Stomach (tissue), 9 donors: Measurements from ENCODE around the gene ZCCHC14. TPM values are rescaled to one million over a fixed set of nuclear protein-coding genes. Genes with fewer than 3 reads are reported as not detected.
"Not testable (repeated sequence)": the region's sequence is repeated elsewhere in the genome, so short reads cannot be mapped to it uniquely, and the experiment has no call there.

ENCODE experiments used
- DNase-seq, 2 donors: peaks; one replicate each; pipeline versions ENCODE4 v3.0.0 to v3.0.0-alpha.2; 2013 to 2019
- H3K27ac ChIP-seq, 5 donors: fragments of 200-600 bp in 4 of 5; sonication (generic) in 4 of 5; one replicate each; pipeline ENCODE4 v1.5.1; 2013 to 2019; ENCODE audit warnings: mild to moderate bottlenecking in 1 of 5, moderate library complexity in 1 of 5
- H3K27me3 ChIP-seq, 3 donors: fragments of 200-600 bp; sonication (generic); one replicate each; pipeline ENCODE4 v1.5.1; 2017 to 2019; ENCODE audit warnings: mixed run types in 1 of 3
- H3K36me3 ChIP-seq, 4 donors: fragments of 200-600 bp; sonication (generic); 1 replicate in 3 of 4; 2 replicates in 1 of 4; pipeline ENCODE4 v1.5.1; 2016 to 2019
- H3K4me1 ChIP-seq, 4 donors: fragments of 200-600 bp; sonication (generic); one replicate each; pipeline ENCODE4 v1.5.1; 2016 to 2019
- H3K4me3 ChIP-seq, 4 donors: fragments of 200-600 bp; sonication (generic) in 3 of 4; one replicate each; pipeline ENCODE4 v1.5.1; 2016 to 2019; ENCODE audit warnings: mild to moderate bottlenecking in 1 of 4
- H3K9me3 ChIP-seq, 4 donors: fragments of 200-600 bp; sonication (generic); one replicate each; pipeline ENCODE4 v1.5.1; 2016 to 2019
- CTCF ChIP-seq, 7 experiments: fragments of 450-650 bp in 4 of 7; fragments of 200-600 bp in 3 of 7; sonication (generic) in 3 of 7; IDR thresholded peaks; one replicate each; pipeline ENCODE4 v1.5.1; 2016 to 2019; ENCODE audit warnings: antibody characterized with exemption in 7 of 7, control low read depth in 2 of 7, mild to moderate bottlenecking in 1 of 7
- EP300 ChIP-seq: sonication (generic); formaldehyde crosslinking; IDR thresholded peaks from one replicate; pipeline ENCODE4 v1.6.1; 2017; ENCODE audit warnings: antibody characterized with exemption
- POLR2A ChIP-seq, 4 donors: fragments of 450-650 bp; IDR thresholded peaks; one replicate each; pipeline ENCODE4 v1.6.1; 2016; ENCODE audit warnings: antibody characterized with exemption in 4 of 4, control low read depth in 2 of 4, mild to moderate bottlenecking in 1 of 4, moderate library complexity in 1 of 4
- POLR2AphosphoS5 ChIP-seq, 3 donors: sonication (generic); formaldehyde crosslinking; IDR thresholded peaks; one replicate each; pipeline ENCODE4 v1.6.1; 2016; ENCODE audit warnings: antibody characterized with exemption in 3 of 3
- WGBS, 5 donors: extraction: QIAGEN DNeasy Blood & Tissue Kit in 3 of 5; methylation state at CpG; one replicate each; pipeline versions ENCODE4 v1.1.5 to v1.1.7; 2013 to 2018; 5-methylcytosine and 5-hydroxymethylcytosine counted together
- intact Hi-C: fragments of 100-400 bp; cut with DNase I; formaldehyde crosslinking; loops from one replicate; pipeline ENCODE4 v1.15.1; 2023; ENCODE audit warnings: low total_unique reads
- polyA plus RNA-seq, 3 donors: library from polyadenylated mRNA; stranded (reverse); fragments of 200-250 nt; gene quantifications; one replicate each; pipeline ENCODE4 v1.2.3, GENCODE V29; 2013
- total RNA-seq, 5 donors: library from RNA; depleted of rRNA; stranded (reverse); fragments of >200 nt; gene quantifications; one replicate each; pipeline versions ENCODE4 v1.1.0 to v1.2.3, GENCODE V29; 2014 to 2016
- donor health status: healthy with polysubstance abuse.
- donor health status: Bipolar disorder and iron deficiency.
- donor health status: healthy.

The ZCCHC14 gene
- total and polyA plus RNA-seq, 8 donors, result 5.4 to 25.9 (median 16.7) TPM

- Histone ChIP-seq H3K9me3 (no peaks in the 10 kb centered on the region), H3K27me3 (no peaks in the 10 kb centered on the region), H3K4me3 (no peak overlapping the region), H3K36me3 (no peaks in the 10 kb centered on the region), H3K4me1 (peaks cover 55 to 94% (median 75%) of the 10 kb centered on the region in 4 donors), H3K27ac (peak overlapping the region in 3 of 5 donors; percentile 22 to 53 (median 33))
- no peak for DNase-seq
- TF ChIP-seq CTCF (IDR thresholded peaks at IDR 0.05) (no peak), EP300 (no peak), POLR2AphosphoS5 (IDR thresholded peaks at IDR 0.05) (no peak), POLR2A (IDR thresholded peaks at IDR 0.05) (no peak)
- intact Hi-C loops, result no loop called here
- 78 to 89% (median 78%) methylated on average over 8 of the region's 8 CpGs for WGBS, 5 donors
Observed at GRCh38 chr16:87486282-87486681, 6.5 kb downstream of the ZCCHC14 start.

DNA sequence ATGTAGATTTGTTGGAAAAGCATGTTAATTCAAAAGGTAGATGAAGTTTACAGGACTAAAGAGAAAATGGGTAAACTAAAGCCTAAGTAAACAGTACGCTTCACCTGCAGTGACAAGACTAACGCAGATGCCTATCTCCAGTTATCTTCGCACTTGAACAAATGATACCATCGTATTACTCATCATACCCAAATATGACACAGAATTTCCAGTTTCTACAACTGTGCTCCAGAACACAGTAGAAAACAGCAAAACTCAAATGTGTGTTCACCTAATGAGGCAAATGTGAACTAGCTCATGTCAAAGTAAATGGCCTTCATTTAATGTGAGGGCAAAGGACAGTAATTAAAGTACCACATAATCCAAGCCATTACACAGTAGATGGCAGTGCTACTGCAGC, 7.0 kb downstream of the ZCCHC14 start:
- H3K27me3 ChIP-seq, H3K4me3 ChIP-seq, intact Hi-C loops, H3K9me3 ChIP-seq, H3K36me3 ChIP-seq, DNase-seq: not testable (repeated sequence)
- peak overlapping the region in 4 of 5 donors; percentile 22 to 66 (median 49) for H3K27ac ChIP-seq
- 73 to 77% (median 75%) methylated on average over 4 of the region's 4 CpGs for WGBS, 5 donors
- peaks cover 50 to 93% (median 72%) of the 10 kb centered on the region in 4 donors for H3K4me1 ChIP-seq

- Histone ChIP-seq H3K27me3 (no peaks in the 10 kb centered on the region), H3K4me3 (no peak overlapping the region), H3K27ac (peak overlapping the region; percentile 22 to 67 (median 57)), H3K9me3 (no peaks in the 10 kb centered on the region), H3K36me3 (peaks cover 0 to 3% (median 0%) of the 10 kb centered on the region in 4 donors), H3K4me1 (peaks cover 41 to 85% (median 63%) of the 10 kb centered on the region in 4 donors)
- peak; percentile 46 to 64 for DNase-seq
- 36 to 54% (median 44%) methylated on average over 20 to 22 of the region's 22 CpGs for WGBS, 5 donors
- intact Hi-C loops, result no loop called here
- TF ChIP-seq CTCF (IDR thresholded peaks at IDR 0.05), result no peak
- no peak for TF ChIP-seq EP300
- no peak for TF ChIP-seq POLR2AphosphoS5 (IDR thresholded peaks at IDR 0.05)
- TF ChIP-seq POLR2A (IDR thresholded peaks at IDR 0.05), result no peak
Observed at GRCh38 chr16:87484487-87485331, 8.1 kb downstream of the ZCCHC14 start.

- Histone ChIP-seq H3K9me3 (no peaks in the 10 kb centered on the region), H3K27ac (peak overlapping the region; percentile 22 to 66 (median 47)), H3K4me3 (no peak overlapping the region), H3K4me1 (peaks cover 34 to 72% (median 54%) of the 10 kb centered on the region in 4 donors), H3K36me3 (peaks cover 0 to 5% (median 0%) of the 10 kb centered on the region in 4 donors), H3K27me3 (no peaks in the 10 kb centered on the region)
- 39 to 80% (median 46%) methylated on average over 5 of the region's 5 CpGs for WGBS, 5 donors
- no peak for TF ChIP-seq EP300
- TF ChIP-seq POLR2AphosphoS5 (IDR thresholded peaks at IDR 0.05), result no peak
- TF ChIP-seq CTCF (IDR thresholded peaks at IDR 0.05), result no peak
- TF ChIP-seq POLR2A (IDR thresholded peaks at IDR 0.05), result no peak
- DNase-seq, result no peak
- intact Hi-C loops, result no loop called here
Observed at GRCh38 chr16:87483481-87483880, 9.3 kb downstream of the ZCCHC14 start.

GRCh38 chr16:87482670-87483069, 10.2 kb downstream of the ZCCHC14 start:
- peak overlapping the region in 1 of 5 donors; percentile 30 for H3K27ac ChIP-seq
- H3K27me3 ChIP-seq, H3K9me3 ChIP-seq, H3K4me3 ChIP-seq, DNase-seq, intact Hi-C loops, H3K36me3 ChIP-seq: not testable (repeated sequence)
- WGBS, 5 donors, result 88 to 97% (median 96%) methylated on average over 6 of the region's 6 CpGs
- peaks cover 27 to 69% (median 48%) of the 10 kb centered on the region in 4 donors for H3K4me1 ChIP-seq
